ENCODE results near the gene SORCS2. TPM values are rescaled to one million over a fixed set of nuclear protein-coding genes. Genes with fewer than 3 reads are reported as not detected.

The SORCS2 gene
- total RNA-seq: under 0.01 TPM in 2 replicates

GRCh38 chr4:7192252-7193029 lies at the start of gene SORCS2:
TSS of gene SORCS2 (plus strand) at chr4:7192538.
- peak; percentile 53 to 70 for DNase-seq (ENCODE audit: low read depth in 2 of 2)

- DNase-seq (ENCODE audit: low read depth in 2 of 2): no peak
These were observed 47.7 kb upstream of the SORCS2 start for GRCh38 chr4:7144374-7145290.

- DNase-seq (ENCODE audit: low read depth in 2 of 2): no peak
These were observed 46.9 kb upstream of the SORCS2 start for GRCh38 chr4:7145291-7145934.

- DNase-seq (ENCODE audit: low read depth in 2 of 2): no peak
These were observed 46.1 kb upstream of the SORCS2 start for GRCh38 chr4:7146059-7146785.

GRCh38 chr4:7146786-7147115 lies 45.6 kb upstream of the SORCS2 start:
- DNase-seq (ENCODE audit: low read depth in 2 of 2): no peak

GRCh38 chr4:7147261-7147660 lies 45.1 kb upstream of the SORCS2 start:
- DNase-seq (ENCODE audit: low read depth in 2 of 2): no peak

GRCh38 chr4:7147661-7148310 lies 44.6 kb upstream of the SORCS2 start:
- no peak for DNase-seq (ENCODE audit: low read depth in 2 of 2)

GRCh38 chr4:7148337-7148736 lies 44.0 kb upstream of the SORCS2 start:
- DNase-seq (ENCODE audit: low read depth in 2 of 2): no peak

GRCh38 chr4:7150036-7150635 lies 42.2 kb upstream of the SORCS2 start:
- DNase-seq (ENCODE audit: low read depth in 2 of 2): no peak

- DNase-seq (ENCODE audit: low read depth in 2 of 2): no peak
These were observed 40.6 kb upstream of the SORCS2 start for GRCh38 chr4:7151668-7152227.

- no peak for DNase-seq (ENCODE audit: low read depth in 2 of 2)
These were observed 38.6 kb upstream of the SORCS2 start for GRCh38 chr4:7153711-7154110.

GRCh38 chr4:7154351-7154981 lies 37.9 kb upstream of the SORCS2 start:
- no peak for DNase-seq (ENCODE audit: low read depth in 2 of 2)

- DNase-seq (ENCODE audit: low read depth in 2 of 2): peak in 1 of 2 donors; percentile 18
These were observed 36.7 kb upstream of the SORCS2 start for GRCh38 chr4:7155590-7156071.

GRCh38 chr4:7156328-7156727 lies 36.0 kb upstream of the SORCS2 start:
- DNase-seq (ENCODE audit: low read depth in 2 of 2): no peak

GRCh38 chr4:7156761-7157488 lies 35.4 kb upstream of the SORCS2 start:
- peak in 1 of 2 donors; percentile 30 for DNase-seq (ENCODE audit: low read depth in 2 of 2)

GRCh38 chr4:7157666-7158065 lies 34.7 kb upstream of the SORCS2 start:
- no peak for DNase-seq (ENCODE audit: low read depth in 2 of 2)

- DNase-seq (ENCODE audit: low read depth in 2 of 2): no peak
These were observed 34.1 kb upstream of the SORCS2 start for GRCh38 chr4:7158081-7158750.

- no peak for DNase-seq (ENCODE audit: low read depth in 2 of 2)
These were observed 33.3 kb upstream of the SORCS2 start for GRCh38 chr4:7158991-7159390.
